Neuronal stem cell (in vitro differentiated cells): ENCODE data around the gene SASS6.

ENCODE experiments used
- DNase-seq: peaks from one replicate; pipeline ENCODE4 v3.0.0-alpha.2; 2013; ENCODE audit warnings: low spot score
- H2AFZ ChIP-seq: one replicate; pipeline ENCODE4 v1.6.1; 2013; ENCODE audit warnings: mild to moderate bottlenecking, low read length, inconsistent platforms
- H2AK5ac ChIP-seq: 2 replicates; pipeline ENCODE4 v1.6.1; 2013; ENCODE audit warnings: low read depth, mild to moderate bottlenecking, inconsistent platforms, low read length, moderate library complexity, mixed read lengths
- H2BK120ac ChIP-seq: 2 replicates; pipeline ENCODE4 v1.6.1; 2013; ENCODE audit warnings: low read depth, mild to moderate bottlenecking, inconsistent platforms, low read length, moderate library complexity, mixed read lengths
- H2BK12ac ChIP-seq: one replicate; pipeline ENCODE4 v1.6.1; 2013; ENCODE audit warnings: low read length, inconsistent platforms
- H2BK15ac ChIP-seq: 2 replicates; pipeline ENCODE4 v1.6.1; 2013; ENCODE audit warnings: mild to moderate bottlenecking, low read length, inconsistent platforms, mixed read lengths
- H2BK5ac ChIP-seq: one replicate; pipeline ENCODE4 v1.6.1; 2013; ENCODE audit warnings: inconsistent platforms, mild to moderate bottlenecking, low read length, moderate library complexity
- H3K14ac ChIP-seq: one replicate; pipeline ENCODE4 v1.6.1; 2013; ENCODE audit warnings: low read length, inconsistent platforms
- H3K18ac ChIP-seq: 2 replicates; pipeline ENCODE4 v1.6.1; 2013; ENCODE audit warnings: low read length, inconsistent platforms
- H3K23ac ChIP-seq: 2 replicates; pipeline ENCODE4 v1.6.1; 2013; ENCODE audit warnings: low read depth, mild to moderate bottlenecking, mixed read lengths, low read length, inconsistent platforms; ENCODE audit not compliant: poor library complexity
- H3K27ac ChIP-seq: replicated peaks from 3 replicates; pipeline ENCODE4 v1.5.1; 2013; ENCODE audit warnings: low read length, inconsistent platforms
- H3K27me3 ChIP-seq, 3 experiments: 2 replicates each; pipeline ENCODE4 v1.6.1; 2013; ENCODE audit warnings: low read length in 3 of 3, mild to moderate bottlenecking in 2 of 3, inconsistent platforms in 1 of 3, low read depth in 1 of 3, mixed read lengths in 1 of 3, moderate library complexity in 1 of 3; ENCODE audit not compliant: control insufficient read depth in 3 of 3, insufficient read depth in 3 of 3
- H3K36me3 ChIP-seq, 2 donors: replicated peaks in 1 of 2; 2 replicates each; pipeline ENCODE4 v1.6.1; 2013; ENCODE audit warnings: low read length in 2 of 2; ENCODE audit not compliant: control insufficient read depth in 2 of 2, insufficient read depth in 2 of 2
- H3K4ac ChIP-seq: 2 replicates; pipeline ENCODE4 v1.6.1; 2013; ENCODE audit warnings: inconsistent platforms, mild to moderate bottlenecking, low read length, moderate library complexity
- H3K4me1 ChIP-seq, 2 donors: 1 replicate in 1 of 2; 2 replicates in 1 of 2; pipeline ENCODE4 v1.6.1; 2013; ENCODE audit warnings: low read length in 2 of 2, low read depth in 1 of 2; ENCODE audit not compliant: control insufficient read depth in 2 of 2, insufficient read depth in 1 of 2
- H3K4me2 ChIP-seq: one replicate; pipeline ENCODE4 v1.6.1; 2013; ENCODE audit warnings: mild to moderate bottlenecking, low read length, inconsistent platforms; ENCODE audit not compliant: insufficient read depth, poor library complexity, severe bottlenecking
- H3K4me3 ChIP-seq, 2 donors: 2 replicates each; pipeline ENCODE4 v1.5.1; 2013; ENCODE audit warnings: low read length in 2 of 2, mild to moderate bottlenecking in 2 of 2, inconsistent platforms in 1 of 2, moderate library complexity in 1 of 2
- H3K79me1 ChIP-seq: one replicate; pipeline ENCODE4 v1.6.1; 2013; ENCODE audit warnings: low read depth, mild to moderate bottlenecking, inconsistent platforms, low read length, moderate library complexity
- H3K9ac ChIP-seq: one replicate; pipeline ENCODE4 v1.6.1; 2013; ENCODE audit warnings: mild to moderate bottlenecking, low read depth, low read length, inconsistent platforms; ENCODE audit not compliant: poor library complexity
- H3K9me3 ChIP-seq, 2 donors: replicated peaks in 1 of 2; 2 replicates each; pipeline versions ENCODE3 to v1.6.1; 2013; ENCODE audit warnings: low read length in 2 of 2, mild to moderate bottlenecking in 2 of 2, inconsistent platforms in 1 of 2, low read depth in 1 of 2, mixed read lengths in 1 of 2, moderate library complexity in 1 of 2; ENCODE audit not compliant: control insufficient read depth in 2 of 2, insufficient read depth in 1 of 2
- H4K8ac ChIP-seq: one replicate; pipeline ENCODE4 v1.6.1; 2013; ENCODE audit warnings: low read depth, mild to moderate bottlenecking, inconsistent platforms, low read length, moderate library complexity
- H4K91ac ChIP-seq: one replicate; pipeline ENCODE4 v1.6.1; 2013; ENCODE audit warnings: low read length, low read depth, mild to moderate bottlenecking, inconsistent platforms; ENCODE audit not compliant: poor library complexity
- WGBS, 2 donors: extraction: QIAGEN DNeasy Blood & Tissue Kit; methylation state at CpG; one replicate each; pipeline ENCODE4 v1.1.7; 2013; ENCODE audit warnings: missing lambda C conversion rate in 2 of 2, mixed read lengths in 1 of 2; ENCODE audit not compliant: insufficient read length in 2 of 2, insufficient replicate concordance in 1 of 2; ENCODE audit errors: extremely low coverage in 2 of 2; 5-methylcytosine and 5-hydroxymethylcytosine counted together

Gene SASS6

GRCh38 chr1:100076319-100076718 lies 56.4 kb downstream of the SASS6 start:
- H3K36me3 ChIP-seq, result peaks cover 18 to 99% of the 10 kb centered on the region in 2 donors

GRCh38 chr1:100075773-100076172 lies 57.0 kb downstream of the SASS6 start:
- Histone ChIP-seq H3K9ac (no peak overlapping the region), H3K4me1 (no peaks in the 10 kb centered on the region), H3K14ac (no peak overlapping the region), H3K23ac (no peak overlapping the region), H4K91ac (no peak overlapping the region), H3K4ac (no peak overlapping the region), H3K9me3 (no peaks in the 10 kb centered on the region), H3K79me1 (no peaks in the 10 kb centered on the region), H2BK12ac (no peak overlapping the region), H3K36me3 (peaks cover 18 to 99% of the 10 kb centered on the region in 2 donors), H2BK5ac (no peak overlapping the region), H4K8ac (no peak overlapping the region), H3K4me3 (no peak overlapping the region), H2AK5ac (no peak overlapping the region), H3K27me3 (no peaks in the 10 kb centered on the region), H2AFZ (no peak overlapping the region), H2BK15ac (no peak overlapping the region), H3K18ac (no peak overlapping the region), H3K4me2 (no peak overlapping the region), H3K27ac (no peak overlapping the region), H2BK120ac (no peak overlapping the region)
- WGBS, 2 donors, result no CpG with 5 or more reads among the region's 3 CpGs
- DNase-seq, result no peak

More at GRCh38 chr1:100076319-100076718, 56.4 kb downstream of the SASS6 start:
- no peak overlapping the region for H3K23ac ChIP-seq
- no peak overlapping the region for H3K4me3 ChIP-seq
- no peak overlapping the region for H3K18ac ChIP-seq
- H4K8ac ChIP-seq, result no peak overlapping the region
- no peak for DNase-seq
- H3K14ac ChIP-seq, result no peak overlapping the region
- H2AK5ac ChIP-seq, result no peak overlapping the region
- H3K4me2 ChIP-seq, result no peak overlapping the region
- H3K27ac ChIP-seq, result no peak overlapping the region
- H3K79me1 ChIP-seq, result no peaks in the 10 kb centered on the region
- H2BK120ac ChIP-seq, result no peak overlapping the region
- no peak overlapping the region for H2BK15ac ChIP-seq
- WGBS, 2 donors, result no CpG with 5 or more reads among the region's 2 CpGs
- H2BK5ac ChIP-seq, result no peak overlapping the region
- H4K91ac ChIP-seq, result no peak overlapping the region
- no peak overlapping the region for H2BK12ac ChIP-seq
- no peaks in the 10 kb centered on the region for H3K4me1 ChIP-seq
- no peaks in the 10 kb centered on the region for H3K9me3 ChIP-seq
- H2AFZ ChIP-seq, result no peak overlapping the region
- H3K27me3 ChIP-seq, result no peaks in the 10 kb centered on the region
- no peak overlapping the region for H3K9ac ChIP-seq
- H3K4ac ChIP-seq, result no peak overlapping the region

- Histone ChIP-seq H2BK5ac (no peak overlapping the region), H2BK12ac (no peak overlapping the region), H3K18ac (no peak overlapping the region), H3K4me3 (no peak overlapping the region), H3K9me3 (no peaks in the 10 kb centered on the region), H3K27me3 (no peaks in the 10 kb centered on the region), H2AK5ac (no peak overlapping the region), H3K4me1 (no peaks in the 10 kb centered on the region), H3K79me1 (no peaks in the 10 kb centered on the region), H3K9ac (no peak overlapping the region), H2BK15ac (no peak overlapping the region), H2AFZ (no peak overlapping the region), H3K27ac (no peak overlapping the region), H4K8ac (no peak overlapping the region), H3K4ac (no peak overlapping the region), H3K4me2 (no peak overlapping the region), H3K23ac (no peak overlapping the region), H3K14ac (no peak overlapping the region), H3K36me3 (peaks cover 16 to 99% of the 10 kb centered on the region in 2 donors), H4K91ac (no peak overlapping the region), H2BK120ac (no peak overlapping the region)
- whole genome bisulfite sequencing, 2 donors, result no CpG with 5 or more reads among the region's 11 CpGs
- DNase-seq, result no peak
Measured at GRCh38 chr1:100074604-100075395, 57.9 kb downstream of the SASS6 start.

GRCh38 chr1:100073531-100073930 lies 59.2 kb downstream of the SASS6 start:
- no CpG with 5 or more reads among the region's 3 CpGs for WGBS, 2 donors

More at GRCh38 chr1:100073531-100073930, 59.2 kb downstream of the SASS6 start:
- H2BK15ac ChIP-seq, result no peak overlapping the region
- no peak for DNase-seq
- no peaks in the 10 kb centered on the region for H3K27me3 ChIP-seq
- H2BK12ac ChIP-seq, result no peak overlapping the region
- H3K14ac ChIP-seq, result no peak overlapping the region
- no peaks in the 10 kb centered on the region for H3K4me1 ChIP-seq
- H3K36me3 ChIP-seq, result peaks cover 17 to 99% of the 10 kb centered on the region in 2 donors
- no peaks in the 10 kb centered on the region for H3K79me1 ChIP-seq
- no peak overlapping the region for H4K91ac ChIP-seq
- no peak overlapping the region for H3K9ac ChIP-seq
- H3K4ac ChIP-seq, result no peak overlapping the region
- no peak overlapping the region for H3K23ac ChIP-seq
- no peak overlapping the region for H3K27ac ChIP-seq
- no peak overlapping the region for H2AK5ac ChIP-seq
- H2AFZ ChIP-seq, result no peak overlapping the region
- no peak overlapping the region for H2BK5ac ChIP-seq
- H3K9me3 ChIP-seq, result no peaks in the 10 kb centered on the region
- H3K4me2 ChIP-seq, result no peak overlapping the region
- H4K8ac ChIP-seq, result no peak overlapping the region
- no peak overlapping the region for H2BK120ac ChIP-seq
- no peak overlapping the region for H3K4me3 ChIP-seq
- H3K18ac ChIP-seq, result no peak overlapping the region
